GM18517 (cell line): ENCODE data around the gene SLC4A3.

Experiments used
- ATAC-seq: cut with Tn5 transposase; IDR thresholded peaks from one replicate; pipeline ENCODE4 v1.9.1; 2021; ENCODE audit warnings: mild to moderate bottlenecking, moderate library complexity; ENCODE audit not compliant: unreplicated experiment

The SLC4A3 gene

DNA sequence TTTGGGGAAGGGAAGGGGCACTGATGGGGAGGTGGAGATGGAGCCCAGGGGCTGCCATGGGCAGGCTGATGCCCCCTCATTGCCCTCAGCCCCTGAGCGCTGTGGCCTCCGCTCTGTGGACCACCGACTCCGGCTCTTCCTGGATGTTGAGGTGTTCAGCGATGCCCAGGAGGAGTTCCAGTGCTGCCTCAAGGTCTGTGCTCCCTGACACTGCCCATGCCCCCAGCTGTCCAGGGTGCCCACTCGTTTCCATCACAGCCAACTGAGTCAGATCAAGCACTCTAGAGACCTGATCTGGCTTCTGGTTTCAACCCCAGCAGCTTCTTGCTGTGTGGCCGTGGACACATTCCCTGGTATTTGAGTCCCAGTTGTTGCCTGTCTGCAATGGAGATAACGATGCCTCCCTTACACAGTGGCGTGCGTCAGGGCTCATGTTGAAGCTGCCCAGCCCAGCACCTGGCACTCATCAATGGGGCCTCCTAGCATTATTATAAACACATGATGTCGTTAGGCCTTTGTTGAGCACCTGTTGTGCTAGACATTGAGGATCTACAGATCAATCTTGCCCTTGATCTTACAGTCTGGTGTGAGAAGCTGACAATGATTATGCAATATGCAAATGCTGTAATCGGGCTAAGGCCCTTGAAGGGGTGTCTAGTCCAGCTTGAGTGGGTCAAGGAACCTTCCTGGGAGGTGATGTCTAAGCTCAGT is 15.4 kb upstream of the SLC4A3 start:
- no peak for ATAC-seq

DNA sequence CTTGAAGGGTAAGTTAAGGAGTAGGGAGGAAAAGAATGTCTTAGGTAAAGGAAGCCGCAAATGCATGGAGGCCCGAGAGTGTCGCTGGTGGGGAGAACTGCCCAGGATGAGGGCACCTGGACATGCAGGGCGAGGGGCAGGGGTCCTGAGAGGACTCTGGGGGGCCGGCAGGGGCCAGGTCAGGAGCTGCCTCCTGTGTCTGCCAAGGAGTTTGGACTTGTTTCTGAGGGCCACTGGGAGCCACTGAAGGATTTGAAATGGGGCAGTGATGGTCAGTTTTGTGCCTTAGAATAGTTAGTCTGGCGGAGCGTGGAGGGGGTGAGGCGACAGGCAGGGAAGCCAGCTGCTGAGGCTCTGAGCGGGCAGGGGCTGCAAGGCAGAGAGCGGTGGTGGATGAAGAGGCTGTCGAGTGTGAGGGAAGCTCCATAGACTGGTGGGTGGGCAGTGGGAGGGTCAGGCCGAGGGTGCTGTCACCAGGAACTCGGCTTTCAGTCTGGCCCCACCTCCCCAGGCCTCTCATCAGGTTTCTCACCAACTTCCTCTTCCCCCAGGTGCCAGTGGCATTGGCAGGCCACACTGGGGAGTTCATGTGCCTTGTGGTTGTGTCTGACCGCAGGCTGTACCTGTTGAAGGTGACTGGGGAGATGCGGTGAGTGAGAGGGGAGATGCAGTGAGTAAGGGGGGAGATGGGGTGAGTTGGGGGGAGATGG is 14.7 kb upstream of the SLC4A3 start:
- no peak for ATAC-seq

DNA sequence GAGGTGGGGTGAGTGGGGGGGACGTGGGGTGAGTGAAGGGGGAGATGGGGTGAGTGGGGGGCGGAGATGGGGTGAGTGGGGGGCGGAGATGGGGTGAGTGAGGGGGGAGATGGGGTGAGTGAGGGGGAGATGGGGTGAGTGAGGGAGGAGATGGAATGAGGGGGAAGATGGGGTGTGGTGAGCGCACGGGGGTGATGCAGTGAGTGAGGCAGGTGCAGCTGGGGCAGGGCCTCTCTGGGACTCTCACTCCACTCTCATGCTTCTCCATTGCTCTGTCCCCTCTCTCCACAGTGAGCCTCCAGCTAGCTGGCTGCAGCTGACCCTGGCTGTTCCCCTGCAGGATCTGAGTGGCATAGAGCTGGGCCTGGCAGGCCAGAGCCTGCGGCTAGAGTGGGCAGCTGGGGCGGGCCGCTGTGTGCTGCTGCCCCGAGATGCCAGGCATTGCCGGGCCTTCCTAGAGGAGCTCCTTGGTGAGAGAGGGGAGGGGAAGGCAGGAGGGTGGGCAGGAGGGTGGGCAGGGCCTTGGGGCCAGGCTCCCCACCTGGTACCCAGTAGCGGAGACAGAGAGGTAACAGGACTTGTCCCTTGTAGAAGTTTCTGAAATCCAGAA is 13.9 kb upstream of the SLC4A3 start:
- ATAC-seq = no peak

DNA sequence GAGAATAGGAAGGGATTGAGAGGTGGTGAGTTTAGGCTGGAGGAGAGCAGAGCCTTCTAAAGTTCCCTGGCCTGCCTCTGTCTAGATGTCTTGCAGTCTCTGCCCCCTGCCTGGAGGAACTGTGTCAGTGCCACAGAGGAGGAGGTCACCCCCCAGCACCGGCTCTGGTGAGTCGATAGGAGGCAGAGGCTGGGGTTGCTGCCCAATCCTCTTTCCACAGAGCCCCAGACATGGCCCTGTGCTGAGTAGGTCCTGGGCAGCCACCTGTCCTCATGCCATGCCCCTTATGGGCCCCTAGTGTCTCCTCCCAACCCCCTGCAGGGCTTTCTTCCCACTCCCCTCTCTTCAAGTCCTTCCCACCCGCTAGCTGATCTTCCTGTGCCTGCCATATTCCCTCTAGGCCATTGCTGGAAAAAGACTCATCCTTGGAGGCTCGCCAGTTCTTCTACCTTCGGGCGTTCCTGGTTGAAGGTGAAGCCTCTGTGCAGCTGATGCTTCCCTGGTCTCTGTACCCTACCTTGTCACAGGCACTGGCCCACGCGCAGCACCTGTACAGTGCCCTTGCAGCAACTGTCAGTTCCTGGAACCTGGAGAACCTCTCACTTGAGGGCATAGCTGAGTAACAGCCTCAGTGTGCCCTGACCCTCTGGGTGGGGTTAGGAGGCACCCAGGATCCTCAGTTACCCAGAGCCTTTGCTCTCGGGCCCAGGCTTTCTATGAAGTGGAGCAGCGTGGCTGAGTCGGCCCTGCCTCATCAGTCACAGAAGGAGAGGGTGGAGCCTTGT is 13.2 kb upstream of the SLC4A3 start:
- no peak for ATAC-seq

DNA sequence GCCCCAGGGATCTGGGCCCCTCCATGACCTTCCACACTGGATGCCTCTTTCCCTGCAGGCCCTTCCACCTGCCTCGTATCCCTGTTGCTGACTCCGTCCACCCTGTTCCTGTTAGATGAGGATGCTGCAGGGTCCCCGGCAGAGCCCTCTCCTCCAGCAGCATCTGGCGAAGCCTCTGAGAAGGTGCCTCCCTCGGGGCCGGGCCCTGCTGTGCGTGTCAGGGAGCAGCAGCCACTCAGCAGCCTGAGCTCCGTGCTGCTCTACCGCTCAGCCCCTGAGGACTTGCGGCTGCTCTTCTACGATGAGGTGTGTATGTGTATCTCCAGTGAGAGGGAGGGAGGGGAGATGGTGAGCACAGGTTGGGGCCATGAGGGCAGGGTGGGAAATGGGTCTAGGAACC is 12.4 kb upstream of the SLC4A3 start:
- no peak for ATAC-seq

DNA sequence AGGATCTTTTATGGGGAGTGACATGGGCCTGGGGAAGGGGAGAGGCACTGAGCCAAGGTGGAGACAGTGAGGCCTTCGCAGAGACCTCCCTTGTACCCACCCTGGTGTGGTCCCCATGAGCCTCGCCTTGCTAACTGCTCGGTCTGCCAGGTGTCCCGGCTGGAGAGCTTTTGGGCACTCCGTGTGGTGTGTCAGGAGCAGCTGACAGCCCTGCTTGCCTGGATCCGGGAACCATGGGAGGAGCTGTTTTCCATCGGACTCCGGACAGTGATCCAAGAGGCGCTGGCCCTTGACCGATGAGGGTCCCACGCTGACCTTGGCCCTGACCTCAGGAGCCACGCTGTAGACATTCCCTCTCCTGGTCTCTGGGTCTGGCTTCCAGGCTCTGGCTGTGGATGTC is 11.5 kb upstream of the SLC4A3 start:
- no peak for ATAC-seq

DNA sequence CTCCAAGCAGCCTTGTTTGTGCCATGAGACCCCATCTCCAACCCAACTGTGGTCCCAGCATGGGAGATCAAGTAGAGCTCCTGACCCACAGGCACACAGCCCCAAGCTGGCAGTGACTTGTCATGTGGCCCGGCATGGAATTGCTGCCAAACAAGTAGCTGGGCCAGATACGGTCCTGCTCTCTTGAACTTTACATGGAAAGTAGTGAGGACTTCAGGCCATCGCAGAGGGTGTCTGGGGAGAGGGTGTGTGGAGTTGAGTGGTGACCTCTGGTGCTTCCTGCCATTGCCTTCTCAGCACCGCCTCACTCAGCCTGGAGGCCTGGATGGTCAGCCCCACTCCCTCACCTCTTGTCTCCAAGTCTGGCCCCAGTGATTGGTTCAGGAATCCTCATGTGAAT is 10.9 kb upstream of the SLC4A3 start:
- no peak for ATAC-seq

DNA sequence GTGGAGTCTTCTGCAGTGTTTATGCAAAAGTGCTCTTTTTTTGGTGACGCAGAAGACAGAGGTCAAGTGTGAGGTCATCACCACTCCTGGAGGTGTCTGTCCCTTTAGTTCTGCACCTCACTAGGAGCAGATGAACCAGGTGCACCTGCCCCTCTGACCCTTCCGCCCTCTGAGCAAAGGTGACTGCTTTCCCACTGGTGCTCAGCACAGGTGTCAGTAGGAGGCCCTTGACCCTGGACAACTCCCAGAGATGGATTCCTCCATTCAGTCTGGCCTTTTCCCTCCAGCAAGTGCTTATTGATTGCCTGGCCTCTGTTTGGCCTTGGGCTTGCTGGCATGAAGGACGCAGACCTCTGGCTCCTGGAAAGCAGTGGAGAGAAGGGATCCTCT is 8.7 kb upstream of the SLC4A3 start:
- no peak for ATAC-seq

DNA sequence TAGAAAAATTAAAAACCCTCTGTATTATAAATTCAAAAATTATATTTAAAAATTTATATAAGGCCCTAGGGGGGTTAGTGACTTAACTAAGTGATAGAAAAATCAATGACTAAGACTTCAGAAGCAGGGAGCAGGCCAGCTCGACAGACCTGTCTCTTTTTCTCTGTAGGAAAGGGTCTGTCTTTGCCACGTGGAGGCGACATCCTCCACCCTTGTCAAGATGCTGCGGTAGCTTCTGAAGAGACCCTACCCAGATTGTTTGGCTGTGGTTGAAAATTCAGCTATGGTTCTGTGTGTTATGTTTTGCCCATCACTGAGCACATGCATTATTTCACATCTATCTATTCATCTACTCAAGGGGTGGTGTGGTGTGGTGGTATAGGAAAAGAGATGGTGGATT is 8.2 kb upstream of the SLC4A3 start:
- no peak for ATAC-seq

DNA sequence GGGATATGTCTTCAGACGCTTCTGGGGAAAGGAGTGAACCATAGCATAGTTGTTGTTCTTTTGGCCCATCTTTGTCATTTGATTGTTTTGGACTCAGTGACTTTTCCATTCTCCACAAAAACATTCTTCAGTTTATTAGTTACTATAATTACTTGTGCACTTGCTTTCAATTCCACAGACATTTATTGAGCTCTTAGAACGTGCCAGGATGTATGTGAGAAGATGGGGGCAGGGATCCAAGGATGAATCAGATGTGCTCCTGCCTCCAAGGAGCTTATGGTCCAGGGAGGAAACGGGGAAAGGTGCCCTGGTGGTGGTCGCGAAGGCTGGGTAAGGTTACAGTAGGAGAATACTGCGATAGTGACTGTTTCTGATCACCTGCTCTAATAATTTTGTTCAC is 6.9 kb upstream of the SLC4A3 start:
- no peak for ATAC-seq

DNA sequence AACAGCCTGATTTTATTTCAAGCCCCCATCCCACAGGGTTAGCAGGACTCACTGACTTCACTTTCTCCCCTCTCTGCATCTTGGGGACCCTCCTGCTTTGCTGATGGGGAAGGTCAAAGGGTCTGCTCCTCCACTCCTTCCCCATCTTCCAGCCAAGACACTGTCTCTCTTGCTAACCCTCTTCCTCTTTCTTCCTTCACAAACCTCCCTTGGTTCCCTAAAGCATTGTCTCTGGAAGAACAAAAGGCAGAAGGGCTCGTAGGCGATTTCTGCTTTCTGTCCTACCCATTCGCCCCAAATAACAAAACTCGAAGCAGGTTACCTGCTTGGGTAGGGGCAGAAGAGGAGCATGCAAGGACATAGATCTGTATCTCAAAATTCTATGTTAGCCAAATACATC is 5.5 kb upstream of the SLC4A3 start:
- no peak for ATAC-seq

DNA sequence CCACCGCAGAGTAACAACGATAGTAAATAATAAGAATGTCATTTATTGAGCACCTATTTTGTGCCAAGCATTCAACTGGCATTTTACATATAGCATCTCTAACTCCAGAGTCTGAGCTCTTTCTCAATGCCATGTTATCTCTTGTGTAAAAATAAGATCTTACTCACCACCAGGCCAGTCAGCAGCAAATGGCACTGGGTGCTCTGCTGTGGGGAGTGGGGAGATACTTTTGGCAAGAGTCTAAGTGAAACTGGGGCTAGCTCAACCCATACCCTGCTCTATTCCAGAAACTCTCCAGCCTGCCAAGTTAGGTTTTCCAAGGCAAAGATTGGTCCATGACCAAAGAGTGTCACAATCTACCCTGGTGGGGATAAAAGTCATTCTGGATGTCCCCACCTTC is 5.0 kb upstream of the SLC4A3 start:
- ATAC-seq = no peak

DNA sequence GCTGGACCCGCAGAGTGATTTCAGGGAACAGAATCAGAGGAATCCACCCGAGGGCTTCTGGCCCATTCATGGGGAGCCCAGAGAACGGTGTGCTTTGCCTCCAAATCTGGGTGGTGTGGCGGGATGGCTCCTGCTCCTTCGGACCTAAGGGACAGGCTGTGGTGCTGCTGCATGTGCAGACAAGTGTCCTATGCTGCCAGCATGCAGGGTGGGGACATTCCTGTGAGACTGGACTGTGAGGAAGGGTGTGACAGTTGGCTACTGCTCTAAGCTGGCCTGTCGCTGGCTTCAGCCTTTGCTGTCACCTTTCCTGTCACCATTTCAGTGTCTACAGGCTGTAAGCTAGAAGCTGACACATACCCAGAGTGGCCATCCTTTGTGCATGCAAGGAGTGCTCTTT is 2.9 kb upstream of the SLC4A3 start:
- no peak for ATAC-seq

DNA sequence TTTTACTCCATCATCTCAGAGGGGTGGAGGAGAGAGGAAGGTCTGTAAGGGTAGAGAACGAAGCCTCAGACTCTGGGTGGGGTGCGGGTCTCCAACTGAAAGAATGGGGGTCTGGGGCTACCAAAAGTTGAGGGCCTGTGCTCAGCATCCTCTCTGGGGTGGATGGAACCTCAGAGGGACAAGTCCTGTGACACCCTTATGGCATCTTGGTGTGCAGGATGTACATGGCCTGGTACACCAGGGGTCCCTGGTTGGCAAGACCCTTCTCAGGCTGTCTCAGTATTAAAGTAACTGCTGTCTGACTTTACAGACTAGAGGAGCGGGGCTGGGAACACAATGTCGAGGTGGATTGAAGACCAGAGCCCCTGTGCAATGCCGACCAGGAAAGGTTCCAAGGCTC is 2.3 kb upstream of the SLC4A3 start:
- ATAC-seq = no peak

DNA sequence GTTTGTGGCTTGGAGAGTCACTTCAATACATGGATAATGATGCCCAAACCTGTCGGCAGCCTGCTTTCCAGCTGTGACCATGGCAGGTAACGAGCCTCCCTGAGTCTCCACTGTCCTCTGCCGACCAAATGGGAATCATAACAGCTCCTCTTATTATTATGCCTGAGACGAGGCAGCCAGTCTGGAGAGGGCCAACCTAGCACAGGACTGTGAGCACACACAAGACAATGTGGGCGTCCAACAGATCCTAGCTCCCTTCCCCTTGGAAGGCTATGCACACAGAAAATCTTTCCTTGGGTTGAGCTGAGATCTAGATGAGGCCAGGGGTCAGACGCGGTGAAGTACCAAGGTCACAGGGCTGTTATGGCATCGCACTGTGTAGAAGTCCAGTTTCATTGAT is 890 bp upstream of the SLC4A3 start:
- no peak for ATAC-seq

DNA sequence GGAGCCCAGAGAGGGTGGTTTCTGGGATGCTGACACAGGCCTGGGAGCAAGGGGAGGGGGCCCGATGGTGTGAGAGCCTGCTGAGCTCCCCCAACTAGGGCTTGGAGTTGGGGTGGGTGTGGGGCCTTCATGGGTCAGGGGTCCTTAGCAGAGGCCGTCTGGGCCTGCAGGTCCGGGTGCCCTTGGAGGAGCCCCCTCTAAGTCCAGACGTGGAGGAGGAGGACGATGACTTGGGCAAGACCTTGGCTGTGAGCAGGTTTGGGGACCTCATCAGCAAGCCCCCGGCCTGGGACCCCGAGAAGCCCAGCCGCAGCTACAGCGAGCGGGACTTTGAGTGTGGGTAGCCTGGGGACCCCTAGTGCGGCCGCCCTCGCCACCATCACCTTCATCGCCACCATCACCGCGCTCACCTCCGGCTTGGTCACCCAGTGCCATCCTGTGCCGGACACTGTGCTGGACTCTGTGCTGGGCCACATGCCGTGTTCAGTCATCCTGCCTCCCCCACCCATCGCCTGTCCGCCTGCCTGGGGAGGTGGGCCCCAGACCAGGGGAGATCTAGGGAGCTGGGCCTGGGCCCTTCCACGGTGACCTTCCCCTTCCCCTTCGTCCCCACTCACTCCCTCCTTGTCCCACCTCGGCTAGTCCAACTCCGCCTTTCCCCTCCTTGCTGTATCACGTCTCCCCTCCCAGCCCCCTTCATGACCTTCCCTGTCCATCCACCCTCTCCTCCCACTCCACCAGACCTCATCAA is 980 bp downstream of the SLC4A3 start:
- ATAC-seq = no peak

DNA sequence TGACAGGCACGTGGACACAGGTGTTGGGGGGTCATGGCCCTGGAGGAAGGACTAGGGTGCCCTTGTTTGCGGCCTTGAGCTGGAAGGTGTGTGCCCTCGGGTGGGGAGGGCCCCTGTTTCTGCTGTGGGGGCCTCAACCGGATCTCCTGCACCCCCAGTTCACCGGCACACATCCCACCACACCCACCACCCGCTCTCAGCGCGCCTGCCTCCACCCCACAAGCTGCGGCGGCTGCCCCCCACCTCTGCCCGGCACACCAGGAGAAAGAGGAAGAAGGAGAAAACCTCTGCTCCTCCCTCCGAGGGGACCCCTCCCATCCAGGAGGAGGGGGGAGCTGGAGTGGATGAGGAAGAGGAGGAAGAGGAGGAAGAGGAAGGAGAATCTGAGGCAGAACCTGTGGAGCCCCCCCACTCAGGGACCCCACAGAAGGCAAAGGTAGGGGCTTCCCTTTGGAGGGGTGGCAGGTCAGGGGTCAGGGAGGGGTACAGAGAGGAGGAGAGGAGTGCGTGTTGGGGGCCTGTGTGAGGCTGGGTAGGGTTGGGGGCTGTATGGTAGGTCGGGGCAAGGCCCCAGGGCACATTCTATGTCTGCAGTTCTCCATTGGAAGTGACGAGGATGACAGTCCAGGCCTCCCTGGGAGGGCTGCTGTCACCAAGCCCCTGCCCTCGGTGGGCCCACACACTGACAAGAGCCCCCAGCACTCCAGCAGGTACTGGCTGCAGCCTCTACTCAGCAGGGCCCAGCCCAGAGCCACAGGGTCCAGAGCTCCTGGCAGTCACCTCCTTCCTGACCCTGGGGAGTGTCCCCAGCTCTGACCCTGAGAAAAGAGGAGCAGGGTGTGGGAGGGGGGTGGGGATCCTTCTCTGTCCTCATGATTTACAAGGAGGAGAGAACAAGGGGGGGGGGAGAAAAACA is 1.8 kb downstream of the SLC4A3 start:
- ATAC-seq = no peak

DNA sequence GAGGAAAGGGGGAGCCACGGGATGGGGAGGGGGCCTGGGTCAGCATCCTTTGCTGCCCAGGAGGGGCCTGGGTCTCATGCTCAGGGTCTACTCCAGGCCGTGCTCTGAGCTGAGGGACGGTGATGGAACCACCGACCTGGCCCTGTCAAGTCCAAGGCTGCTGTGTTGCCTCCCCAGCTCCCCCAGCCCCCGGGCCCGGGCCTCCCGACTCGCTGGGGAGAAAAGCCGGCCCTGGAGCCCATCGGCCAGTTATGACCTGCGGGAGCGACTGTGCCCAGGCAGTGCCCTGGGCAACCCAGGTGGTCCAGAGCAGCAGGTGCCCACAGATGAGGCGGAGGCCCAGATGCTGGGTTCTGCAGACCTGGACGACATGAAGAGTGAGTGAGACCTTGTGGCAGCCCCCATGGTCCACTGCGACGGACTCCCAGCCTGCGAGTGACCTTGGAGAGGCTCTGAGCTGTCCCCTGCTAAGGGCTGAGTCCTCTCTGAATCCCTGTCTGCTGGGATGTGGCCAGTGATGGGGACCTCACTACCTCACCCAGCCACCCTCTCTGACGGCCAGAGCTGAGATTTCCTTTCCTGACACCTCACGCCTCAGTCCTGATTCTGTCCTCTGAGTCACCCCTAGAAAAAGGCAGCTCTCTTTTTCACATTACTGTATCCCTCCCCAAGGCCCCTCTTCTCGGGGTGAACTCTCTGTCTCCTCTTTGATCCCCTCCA is 2.7 kb downstream of the SLC4A3 start:
- no peak for ATAC-seq

DNA sequence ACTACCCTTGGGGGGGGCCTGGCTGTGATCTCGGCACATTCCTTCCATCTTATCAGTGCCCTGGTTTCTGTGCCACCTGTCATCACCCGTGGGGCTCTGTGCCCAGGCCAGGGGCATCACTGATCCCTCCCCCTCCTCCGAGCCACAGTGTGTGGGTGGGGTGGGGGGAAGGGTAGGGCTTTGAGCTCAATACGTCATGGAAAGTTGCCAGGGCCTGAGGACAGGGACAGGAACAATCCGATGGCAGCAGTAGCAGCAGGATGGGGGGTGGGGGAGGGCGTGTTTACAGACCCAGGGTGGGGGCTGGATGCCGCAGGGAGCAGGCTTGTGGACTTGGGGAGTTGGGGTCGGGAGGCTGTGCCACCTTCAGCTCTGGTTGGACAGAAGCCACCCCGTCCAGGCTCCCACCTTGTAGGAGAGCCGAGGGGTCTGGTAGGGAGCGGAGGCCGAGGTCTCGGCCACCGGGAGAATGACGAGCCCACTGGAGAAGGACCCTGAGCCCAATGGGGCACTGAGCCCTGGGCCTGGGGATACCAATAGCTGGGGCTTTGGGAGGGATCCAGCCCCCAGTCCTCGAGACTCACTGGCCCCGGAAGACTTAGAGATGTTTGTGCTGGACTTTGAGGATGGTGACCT is 3.5 kb downstream of the SLC4A3 start:
- ATAC-seq = no peak
